Stimulated activated CD8-positive, alpha-beta memory T cell treated with anti-CD3 and anti-CD28 coated beads, Interleukin-4, amount 100 ng/mL, for 4 hours (primary cell): ENCODE measurements around the gene PDZD4.

Source experiments
- DNase-seq, 2 donors: peaks; one replicate each; pipeline ENCODE4 v3.0.0-alpha.2; 2020; ENCODE audit warnings: low read depth in 2 of 2, low spot score in 1 of 2

The PDZD4 gene

GRCh38 chrX:153755136-153755535, 75.2 kb downstream of the PDZD4 start:
- no peak for DNase-seq
